Stimulated activated CD4-positive, alpha-beta T cell treated with anti-CD3 and anti-CD28 coated beads, Interleukin-4, amount 100 ng/mL, for 1 hour (primary cell): ENCODE data around the gene RTN4RL1.

ENCODE experiments used
- DNase-seq: peaks from one replicate; pipeline ENCODE4 v3.0.0-alpha.2; 2020

RTN4RL1 gene

GRCh38 chr17:2044263-2044894 is 19.2 kb upstream of the RTN4RL1 start:
- no peak for DNase-seq

- DNase-seq = no peak
Measured at GRCh38 chr17:2043785-2044184, 18.7 kb upstream of the RTN4RL1 start.

- no peak for DNase-seq
Measured at GRCh38 chr17:2042933-2043332, 17.8 kb upstream of the RTN4RL1 start.

- no peak for DNase-seq
Measured at GRCh38 chr17:2042390-2042847, 17.3 kb upstream of the RTN4RL1 start.

- peak; percentile 99 for DNase-seq
Measured at GRCh38 chr17:2041561-2042389, 16.6 kb upstream of the RTN4RL1 start, which contains the start of gene OVCA2. OVCA2 (plus strand) TSS chr17:2042022; CDS start chr17:2042048, 26 bp downstream.

GRCh38 chr17:2040942-2041560 is 15.9 kb upstream of the RTN4RL1 start:
- DNase-seq = no peak

- no peak for DNase-seq
Measured at GRCh38 chr17:2040219-2040827, 15.2 kb upstream of the RTN4RL1 start.

GRCh38 chr17:2037155-2037554 is 12.0 kb upstream of the RTN4RL1 start:
- DNase-seq = no peak

GRCh38 chr17:2035541-2036488 is 10.7 kb upstream of the RTN4RL1 start:
- DNase-seq = no peak

- no peak for DNase-seq
Measured at GRCh38 chr17:2034806-2035540, 9.8 kb upstream of the RTN4RL1 start.

- DNase-seq = no peak
Measured at GRCh38 chr17:2034157-2034556, 9.0 kb upstream of the RTN4RL1 start.

- no peak for DNase-seq
Measured at GRCh38 chr17:2033153-2033552, 8.0 kb upstream of the RTN4RL1 start.

GRCh38 chr17:2030779-2031163 is 5.6 kb upstream of the RTN4RL1 start:
- peak; percentile 49 for DNase-seq

GRCh38 chr17:2029911-2030778 is 5.0 kb upstream of the RTN4RL1 start, which contains the start of gene DPH1:
DPH1 (plus strand) TSS chr17:2030153; CDS start chr17:2030170, 17 bp downstream.
- DNase-seq = peak; percentile 88

GRCh38 chr17:2028737-2029136 is 3.6 kb upstream of the RTN4RL1 start:
- no peak for DNase-seq

- DNase-seq = no peak
Measured at GRCh38 chr17:2028234-2028614, 3.1 kb upstream of the RTN4RL1 start.

- DNase-seq = no peak
Measured at GRCh38 chr17:2027528-2028233, 2.5 kb upstream of the RTN4RL1 start.

GRCh38 chr17:2025622-2026309 is 632 bp upstream of the RTN4RL1 start:
- DNase-seq = peak; percentile 32
